OCI-LY7 (cell line): ENCODE data around the gene DOCK4. TPM values are rescaled to one million over a fixed set of nuclear protein-coding genes. Genes with fewer than 3 reads are reported as not detected.
A peak's percentile ranks its signal among the peaks of the same experiment; 100 is the strongest.

Experiments
- BruUV-seq: library from RNA; stranded (reverse); fragments of 400-500 nt; replicated peaks from 2 replicates; lab custom pipeline; 2021; lab: Mats Ljungman, UMichigan
- CTCF ChIA-PET: fragments of 300-600 bp; sonication (Branson Sonifier 250); formaldehyde crosslinking; loops from one replicate; lab custom pipeline; 2022; ENCODE audit warnings: antibody characterized with exemption; ENCODE audit not compliant: unreplicated experiment; lab: Charles Lee
- POLR2A ChIA-PET: fragments of 300-600 bp; sonication (Branson Sonifier 250); formaldehyde crosslinking; loops from one replicate; lab custom pipeline; 2022; ENCODE audit warnings: antibody characterized with exemption; lab: Charles Lee
- DNase-seq: peaks from one replicate; pipeline ENCODE4 v3.0.0-alpha.2; 2015; ENCODE audit warnings: low spot score
- H2AFZ ChIP-seq: fragments of 200-600 bp; sonication (generic), shearing (Covaris generic); 2 replicates; pipeline ENCODE4 v1.6.1; 2014; ENCODE audit warnings: mild to moderate bottlenecking, antibody characterized with exemption, low read length, moderate library complexity
- H3K27ac ChIP-seq: fragments of 200-600 bp; sonication (generic); 2 replicates; pipeline ENCODE4 v1.5.1; 2014; ENCODE audit warnings: mixed run types, low read depth, mild to moderate bottlenecking, moderate library complexity, low read length, inconsistent platforms; ENCODE audit not compliant: poor library complexity, severe bottlenecking
- H3K36me3 ChIP-seq: fragments of 200-600 bp; sonication (generic); 2 replicates; pipeline ENCODE4 v1.6.1; 2014; ENCODE audit warnings: mild to moderate bottlenecking, antibody characterized with exemption, low read length, moderate library complexity, mixed read lengths; ENCODE audit not compliant: insufficient read depth
- H3K4me1 ChIP-seq: fragments of 200-600 bp; sonication (generic); 2 replicates; pipeline ENCODE4 v1.5.1; 2014; ENCODE audit warnings: mild to moderate bottlenecking, low read length; ENCODE audit not compliant: insufficient read depth, poor library complexity, severe bottlenecking
- H3K4me2 ChIP-seq: fragments of 200-600 bp; sonication (generic); 2 replicates; pipeline ENCODE4 v1.6.1; 2014; ENCODE audit warnings: mild to moderate bottlenecking, low read length
- H3K4me3 ChIP-seq: fragments of 200-600 bp; sonication (generic); 2 replicates; pipeline ENCODE4 v1.5.1; 2014; ENCODE audit warnings: mild to moderate bottlenecking, low read depth, low read length; ENCODE audit not compliant: poor library complexity, severe bottlenecking
- H3K79me2 ChIP-seq: fragments of 200-600 bp; sonication (generic); 2 replicates; pipeline ENCODE4 v1.6.1; 2016; ENCODE audit warnings: low read depth, mild to moderate bottlenecking, low read length, moderate library complexity, mixed read lengths; ENCODE audit not compliant: insufficient read depth
- H3K9me2 ChIP-seq: fragments of 200-600 bp; sonication (generic); 2 replicates; pipeline ENCODE4 v1.6.1; 2016; ENCODE audit warnings: mild to moderate bottlenecking, low read length, mixed read lengths; ENCODE audit not compliant: insufficient read depth
- H3K9me3 ChIP-seq: fragments of 200-600 bp; sonication (generic); 2 replicates; pipeline ENCODE4 v1.6.1; 2014; ENCODE audit warnings: mild to moderate bottlenecking, mixed run types, low read length, mixed read lengths
- H4K20me1 ChIP-seq: fragments of 200-600 bp; sonication (generic); 2 replicates; pipeline ENCODE4 v1.6.1; 2014; ENCODE audit warnings: mild to moderate bottlenecking, antibody characterized with exemption, low read length, moderate library complexity, mixed read lengths; ENCODE audit not compliant: insufficient read depth
- EZH2phosphoT487 ChIP-seq: fragments of 200-600 bp; sonication (generic); IDR thresholded peaks from 2 replicates; pipeline ENCODE4 v1.6.1; 2018; ENCODE audit warnings: low read depth, borderline replicate concordance, mild to moderate bottlenecking, mixed run types, antibody characterized with exemption, low read length, moderate library complexity, mixed read lengths
- intact Hi-C: fragments of 100-400 bp; cut with micrococcal nuclease; formaldehyde crosslinking; loops from one replicate; pipeline ENCODE4 v1.10.0; 2022; ENCODE audit not compliant: unreplicated experiment
- total RNA-seq, 2 experiments: library from RNA; depleted of rRNA in 1 of 2; stranded (reverse); fragments of >200 nt in 1 of 2; shearing (Covaris generic) in 1 of 2; gene quantifications; 2 replicates each; pipeline ENCODE4 v1.2.3, GENCODE V29; 2014 to 2022
- TF ChIP-seq, protein P1 (sequence below): fragments of 200-600 bp; sonication (generic); conservative IDR thresholded peaks from 2 replicates; pipeline ENCODE4 v1.5.1; 2014; ENCODE audit warnings: mild to moderate bottlenecking, antibody characterized with exemption, low read length, moderate library complexity, mixed read lengths

The DOCK4 gene
- total RNA-seq, 2 experiments from 2014 or later: 0.91 to 4.9 TPM

DNA sequence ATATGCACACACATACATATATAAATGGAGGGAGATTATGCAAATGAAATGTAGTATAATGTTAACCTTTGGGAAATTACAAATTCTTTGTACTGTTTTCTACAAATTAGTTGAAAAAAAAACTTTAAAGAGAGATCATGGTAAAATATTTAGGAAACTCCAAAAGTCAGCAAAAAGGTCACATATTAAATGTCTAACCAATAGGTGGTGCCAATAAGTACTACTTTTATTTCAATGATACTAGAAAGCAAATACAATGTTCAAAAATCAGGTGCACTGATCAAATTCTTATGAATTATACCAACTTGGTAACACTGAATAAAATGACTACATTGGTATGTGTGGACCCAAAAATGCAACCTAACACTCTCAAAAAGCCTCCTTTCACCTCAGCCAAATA is 276.9 kb downstream of the DOCK4 start:
- H3K79me2 ChIP-seq: no peaks in the 10 kb centered on the region
- H3K4me2 ChIP-seq: no peak overlapping the region
- H3K9me3 ChIP-seq: no peaks in the 10 kb centered on the region
- intact Hi-C loops: no loop called here
- POLR2A ChIA-PET: no interaction called here
- H4K20me1 ChIP-seq: no peaks in the 10 kb centered on the region
- no TSS peak for BruUV-seq
- H3K4me1 ChIP-seq: no peaks in the 10 kb centered on the region
- TF ChIP-seq EZH2phosphoT487: no peak
- TF ChIP-seq, protein P1, sequence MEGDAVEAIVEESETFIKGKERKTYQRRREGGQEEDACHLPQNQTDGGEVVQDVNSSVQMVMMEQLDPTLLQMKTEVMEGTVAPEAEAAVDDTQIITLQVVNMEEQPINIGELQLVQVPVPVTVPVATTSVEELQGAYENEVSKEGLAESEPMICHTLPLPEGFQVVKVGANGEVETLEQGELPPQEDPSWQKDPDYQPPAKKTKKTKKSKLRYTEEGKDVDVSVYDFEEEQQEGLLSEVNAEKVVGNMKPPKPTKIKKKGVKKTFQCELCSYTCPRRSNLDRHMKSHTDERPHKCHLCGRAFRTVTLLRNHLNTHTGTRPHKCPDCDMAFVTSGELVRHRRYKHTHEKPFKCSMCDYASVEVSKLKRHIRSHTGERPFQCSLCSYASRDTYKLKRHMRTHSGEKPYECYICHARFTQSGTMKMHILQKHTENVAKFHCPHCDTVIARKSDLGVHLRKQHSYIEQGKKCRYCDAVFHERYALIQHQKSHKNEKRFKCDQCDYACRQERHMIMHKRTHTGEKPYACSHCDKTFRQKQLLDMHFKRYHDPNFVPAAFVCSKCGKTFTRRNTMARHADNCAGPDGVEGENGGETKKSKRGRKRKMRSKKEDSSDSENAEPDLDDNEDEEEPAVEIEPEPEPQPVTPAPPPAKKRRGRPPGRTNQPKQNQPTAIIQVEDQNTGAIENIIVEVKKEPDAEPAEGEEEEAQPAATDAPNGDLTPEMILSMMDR: 0 out of 2 replicates have a peak, but pooled peaks have one; percentile 24
- H3K4me3 ChIP-seq: no peak overlapping the region
- no peak for DNase-seq
- no peaks in the 10 kb centered on the region for H3K9me2 ChIP-seq
- no peak overlapping the region for H2AFZ ChIP-seq
- no peak overlapping the region for H3K27ac ChIP-seq
- CTCF ChIA-PET: no interaction called here
- no peaks in the 10 kb centered on the region for H3K36me3 ChIP-seq

DNA sequence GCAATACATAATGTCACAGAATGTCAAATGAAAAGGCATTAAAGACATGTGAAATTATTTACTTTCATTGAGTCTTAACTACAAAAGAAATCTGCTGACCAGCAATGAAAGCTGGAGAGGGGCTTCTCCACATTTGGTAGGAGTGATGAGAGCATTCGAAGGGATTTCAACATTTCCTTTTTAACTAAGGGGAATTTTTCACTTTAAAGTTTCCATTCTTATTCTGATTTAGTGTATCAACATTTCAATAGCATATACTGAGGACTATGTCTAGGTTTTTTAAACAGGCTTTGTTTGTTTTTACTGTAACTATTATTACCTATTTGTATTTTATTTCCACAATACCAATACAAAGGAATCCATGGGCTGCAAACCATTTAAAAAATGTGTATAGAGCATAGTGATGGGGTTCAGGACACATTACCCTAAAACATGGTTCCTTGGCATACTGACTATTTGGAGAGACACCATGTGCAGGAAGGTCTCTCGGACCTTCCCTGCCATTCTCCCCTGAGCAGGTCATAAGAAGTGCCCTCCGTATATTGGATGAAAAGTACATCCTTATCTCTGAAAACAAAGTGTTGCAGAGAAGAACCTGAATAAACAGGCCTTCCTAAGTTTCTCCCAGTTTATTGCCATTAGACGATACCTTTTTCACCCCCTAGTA is 278.7 kb downstream of the DOCK4 start:
- DNase-seq: no peak
- Histone ChIP-seq H3K4me3 (no peak overlapping the region), H3K27ac (no peak overlapping the region), H3K9me3 (no peaks in the 10 kb centered on the region), H3K36me3 (no peaks in the 10 kb centered on the region), H3K4me1 (no peaks in the 10 kb centered on the region), H3K79me2 (no peaks in the 10 kb centered on the region), H4K20me1 (no peaks in the 10 kb centered on the region), H3K9me2 (no peaks in the 10 kb centered on the region), H2AFZ (no peak overlapping the region), H3K4me2 (no peak overlapping the region)
- BruUV-seq: no TSS peak
- intact Hi-C loops: no loop called here
- ChIA-PET CTCF (no interaction called here), POLR2A (interaction anchor here (0.5 to 0.7 kb wide), 4 partner anchors 21 to 1013 kb away, joined by 3 to 8 read pairs (median 4); no protein-coding TSS in a partner anchor)
- no peak for TF ChIP-seq EZH2phosphoT487
- TF ChIP-seq, protein P1: no peak

DNA sequence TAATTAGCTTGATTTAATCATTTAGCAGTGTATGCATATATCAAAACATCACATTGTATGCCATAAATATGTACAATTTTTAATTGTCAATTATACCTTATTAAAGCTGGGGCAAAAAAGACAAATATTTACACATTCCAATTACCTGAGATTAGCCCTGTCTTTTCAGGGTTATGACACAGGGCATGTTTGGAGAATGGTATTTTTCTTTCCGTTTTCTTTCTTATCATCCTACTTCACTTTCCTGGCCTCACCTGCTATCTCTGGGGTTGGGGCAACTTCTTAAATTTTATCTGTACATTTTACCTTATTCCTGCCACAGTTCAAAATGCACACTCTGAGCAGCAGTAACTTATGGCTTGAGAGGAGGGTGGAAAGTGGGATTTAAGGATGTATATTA is 285.9 kb downstream of the DOCK4 start:
- no peak for DNase-seq
- intact Hi-C loops: no loop called here
- Histone ChIP-seq H3K4me3 (no peak overlapping the region), H3K79me2 (no peaks in the 10 kb centered on the region), H3K4me1 (no peaks in the 10 kb centered on the region), H3K36me3 (no peaks in the 10 kb centered on the region), H2AFZ (no peak overlapping the region), H3K9me2 (no peaks in the 10 kb centered on the region), H3K27ac (no peak overlapping the region), H4K20me1 (no peaks in the 10 kb centered on the region), H3K9me3 (no peaks in the 10 kb centered on the region), H3K4me2 (no peak overlapping the region)
- CTCF ChIA-PET: no interaction called here
- BruUV-seq: no TSS peak
- TF ChIP-seq, protein P1: no peak
- TF ChIP-seq EZH2phosphoT487: no peak
- POLR2A ChIA-PET: no interaction called here
